Common myeloid progenitor, CD34-positive (primary cell): ENCODE results near the gene RARS2.

ENCODE experiments used
- CTCF ChIA-PET: fragments of 350-600 bp; sonication (Branson Sonifier 250); formaldehyde crosslinking; loops from one replicate; lab custom pipeline; 2021; ENCODE audit warnings: antibody characterized with exemption; lab: Charles Lee
- POLR2A ChIA-PET: fragments of 350-600 bp; sonication (Branson Sonifier 250); formaldehyde crosslinking; loops from one replicate; lab custom pipeline; 2021; ENCODE audit warnings: antibody characterized with exemption; lab: Charles Lee
- DNase-seq, 3 donors: peaks; one replicate each; pipeline versions ENCODE4 v3.0.0 to v3.0.0-alpha.2; 2013
- H3K27ac ChIP-seq, 2 experiments: 1 replicate in 1 of 2; 2 replicates in 1 of 2; pipeline ENCODE4 v1.7.0; 2013; ENCODE audit warnings: inconsistent platforms in 2 of 2, low read length in 2 of 2, mild to moderate bottlenecking in 2 of 2, low read depth in 1 of 2, moderate library complexity in 1 of 2; ENCODE audit not compliant: severe bottlenecking in 2 of 2, insufficient read depth in 1 of 2, poor library complexity in 1 of 2
- H3K27me3 ChIP-seq, 5 experiments: replicated peaks in 2 of 5; 1 replicate in 3 of 5; 2 replicates in 2 of 5; pipeline versions ENCODE4 v1.6.1 to v1.7.0; 2013; ENCODE audit warnings: low read length in 4 of 5, mild to moderate bottlenecking in 2 of 5, moderate library complexity in 2 of 5, inconsistent platforms in 1 of 5; ENCODE audit not compliant: insufficient read depth in 5 of 5, control insufficient read depth in 4 of 5
- H3K36me3 ChIP-seq, 4 experiments: 1 replicate in 2 of 4; 2 replicates in 2 of 4; pipeline versions ENCODE4 v1.6.1 to v1.7.0; 2013; ENCODE audit warnings: low read length in 3 of 4, control low read depth in 1 of 4, mild to moderate bottlenecking in 1 of 4; ENCODE audit not compliant: control insufficient read depth in 4 of 4, insufficient read depth in 4 of 4
- H3K4me1 ChIP-seq, 4 experiments: 1 replicate in 3 of 4; 2 replicates in 1 of 4; pipeline versions ENCODE4 v1.6.1 to v1.7.1; 2013; ENCODE audit warnings: low read length in 3 of 4, mild to moderate bottlenecking in 3 of 4, control low read depth in 1 of 4, inconsistent platforms in 1 of 4, moderate library complexity in 1 of 4; ENCODE audit not compliant: control insufficient read depth in 4 of 4, insufficient read depth in 4 of 4; ENCODE audit errors: control extremely low read depth in 1 of 4
- H3K4me3 ChIP-seq, 7 experiments: 1 replicate in 4 of 7; 2 replicates in 3 of 7; pipeline versions ENCODE4 v1.5.1 to v1.7.0; 2013; ENCODE audit warnings: mild to moderate bottlenecking in 7 of 7, low read length in 6 of 7, moderate library complexity in 6 of 7, inconsistent platforms in 2 of 7, low read depth in 2 of 7, control low read depth in 1 of 7; ENCODE audit not compliant: insufficient read depth in 4 of 7, control insufficient read depth in 1 of 7; ENCODE audit errors: extremely low read depth in 1 of 7
- H3K9me3 ChIP-seq, 5 experiments: 1 replicate in 4 of 5; 2 replicates in 1 of 5; pipeline versions ENCODE4 v1.6.1 to v1.7.1; 2013; ENCODE audit warnings: low read length in 4 of 5, mild to moderate bottlenecking in 2 of 5, inconsistent platforms in 1 of 5, low read depth in 1 of 5, moderate library complexity in 1 of 5; ENCODE audit not compliant: control insufficient read depth in 4 of 5, insufficient read depth in 2 of 5; ENCODE audit errors: control extremely low read depth in 1 of 5
- WGBS: methylation state at CpG from one replicate; pipeline ENCODE4 v1.1.5; 2013; ENCODE audit not compliant: insufficient coverage; 5-methylcytosine and 5-hydroxymethylcytosine counted together

Gene RARS2

GRCh38 chr6:87484491-87484890 is 105.3 kb downstream of the RARS2 start:
- DNase-seq, result no peak
- 97% methylated on average over 7 of the region's 7 CpGs for WGBS
- Histone ChIP-seq H3K4me3 (no peak overlapping the region), H3K27ac (no peak overlapping the region), H3K9me3 (peaks cover 0 to 11% (median 3%) of the 10 kb centered on the region in 5 experiments), H3K27me3 (no peaks in the 10 kb centered on the region), H3K4me1 (peaks cover 0 to 10% (median 5%) of the 10 kb centered on the region in 4 experiments), H3K36me3 (peaks cover 4 to 16% (median 7%) of the 10 kb centered on the region in 4 experiments)
- ChIA-PET CTCF (no interaction called here), POLR2A (no interaction called here)

- POLR2A ChIA-PET, result no interaction called here
These were observed 105.9 kb downstream of the RARS2 start for GRCh38 chr6:87483929-87484328.

GRCh38 chr6:87482366-87482765 is 107.4 kb downstream of the RARS2 start:
- peaks cover 4 to 34% (median 10%) of the 10 kb centered on the region in 4 experiments for H3K36me3 ChIP-seq
- CTCF ChIA-PET, result no interaction called here
- H3K9me3 ChIP-seq, result peaks cover 0 to 11% (median 3%) of the 10 kb centered on the region in 5 experiments
- H3K4me3 ChIP-seq, result no peak overlapping the region
- no CpG with 5 or more reads among the region's 4 CpGs for WGBS
- H3K27ac ChIP-seq, result no peak overlapping the region
- no peaks in the 10 kb centered on the region for H3K27me3 ChIP-seq
- peak in 2 of 3 donors; percentile 13 to 18 for DNase-seq
- POLR2A ChIA-PET, result no interaction called here
- peaks cover 0 to 10% (median 5%) of the 10 kb centered on the region in 4 experiments for H3K4me1 ChIP-seq

More at GRCh38 chr6:87483929-87484328, 105.9 kb downstream of the RARS2 start:
- Histone ChIP-seq H3K4me3 (no peak overlapping the region), H3K27me3 (no peaks in the 10 kb centered on the region), H3K36me3 (peaks cover 4 to 19% (median 7%) of the 10 kb centered on the region in 4 experiments), H3K27ac (no peak overlapping the region), H3K9me3 (peaks cover 0 to 11% (median 3%) of the 10 kb centered on the region in 5 experiments), H3K4me1 (peaks cover 0 to 10% (median 5%) of the 10 kb centered on the region in 4 experiments)
- DNase-seq, result peak; percentile 10 to 73 (median 16)
- 75% methylated on average over 6 of the region's 9 CpGs for WGBS
- CTCF ChIA-PET, result no interaction called here

GRCh38 chr6:87481931-87482330 is 107.9 kb downstream of the RARS2 start:
- Histone ChIP-seq H3K4me1 (peaks cover 0 to 10% (median 5%) of the 10 kb centered on the region in 4 experiments), H3K36me3 (peaks cover 4 to 34% (median 11%) of the 10 kb centered on the region in 4 experiments), H3K9me3 (peaks cover 0 to 11% (median 3%) of the 10 kb centered on the region in 5 experiments), H3K27me3 (no peaks in the 10 kb centered on the region), H3K4me3 (no peak overlapping the region), H3K27ac (peak overlapping the region in 1 of 2 experiments; percentile 25)
- DNase-seq, result peak; percentile 6 to 46 (median 43)
- POLR2A ChIA-PET, result no interaction called here
- CTCF ChIA-PET, result no interaction called here
- no CpG with 5 or more reads among the region's 3 CpGs for WGBS

GRCh38 chr6:87473419-87473903 is 116.3 kb downstream of the RARS2 start:
- Histone ChIP-seq H3K4me3 (peak overlapping the region; percentile 70 to 100 (median 96)), H3K36me3 (peaks cover 0 to 12% (median 5%) of the 10 kb centered on the region in 4 experiments), H3K9me3 (no peaks in the 10 kb centered on the region), H3K27ac (peak overlapping the region; percentile 97 to 98), H3K27me3 (no peaks in the 10 kb centered on the region), H3K4me1 (peaks cover 3 to 13% (median 8%) of the 10 kb centered on the region in 4 experiments)
- ChIA-PET POLR2A (no interaction called here), CTCF (no interaction called here)
- 1% methylated on average over 14 of the region's 15 CpGs for WGBS
- DNase-seq, result peak; percentile 69 to 87 (median 79)

- Histone ChIP-seq H3K9me3 (no peaks in the 10 kb centered on the region), H3K27me3 (peaks cover 0 to 2% (median 0%) of the 10 kb centered on the region in 5 experiments), H3K36me3 (peaks cover 0 to 6% (median 2%) of the 10 kb centered on the region in 4 experiments), H3K4me3 (peak within 1 kb of the TSS; percentile 70 to 100 (median 96)), H3K4me1 (peaks cover 3 to 13% (median 8%) of the 10 kb centered on the region in 4 experiments), H3K27ac (peak within 1 kb of the TSS; percentile 97 to 98)
- WGBS, result 0% methylated on average over 46 of the region's 70 CpGs
- peak; percentile 84 to 91 (median 86) for DNase-seq
- ChIA-PET CTCF (no interaction called here), POLR2A (no interaction called here)
These were observed 117.0 kb downstream of the RARS2 start, which contains the start of gene SLC35A1 for GRCh38 chr6:87472525-87473418. Gene SLC35A1, plus strand, starts transcription at chr6:87472974. Its CDS starts 30 bp downstream, at chr6:87473004.
